Thyroid gland (tissue), 4 donors: ENCODE data around the gene AGTPBP1. TPM values are rescaled to one million over a fixed set of nuclear protein-coding genes. Genes with fewer than 3 reads are reported as not detected.

ENCODE experiments used
- DNase-seq, 2 donors: peaks; one replicate each; pipeline ENCODE4 v3.0.0-alpha.2; 2019
- H3K27ac ChIP-seq, 3 donors: fragments of 200-600 bp; sonication (generic); 1 replicate in 2 of 3; 2 replicates in 1 of 3; pipeline ENCODE4 v1.5.1; 2016 to 2019; ENCODE audit warnings: mild to moderate bottlenecking in 1 of 3, moderate library complexity in 1 of 3
- H3K27me3 ChIP-seq: fragments of 200-600 bp; sonication (generic); one replicate; pipeline ENCODE4 v1.5.1; 2019
- H3K36me3 ChIP-seq, 2 donors: fragments of 200-600 bp; sonication (generic); one replicate each; pipeline ENCODE4 v1.5.1; 2016 to 2019
- H3K4me1 ChIP-seq, 2 donors: fragments of 200-600 bp; sonication (generic); one replicate each; pipeline ENCODE4 v1.5.1; 2017 to 2019
- H3K4me3 ChIP-seq, 3 donors: fragments of 200-600 bp; sonication (generic); replicated peaks in 1 of 3; 1 replicate in 2 of 3; 2 replicates in 1 of 3; pipeline ENCODE4 v1.5.1; 2016; ENCODE audit warnings: mild to moderate bottlenecking in 1 of 3
- H3K9me3 ChIP-seq: fragments of 200-600 bp; sonication (generic); one replicate; pipeline ENCODE4 v1.5.1; 2017
- POLR2A ChIP-seq, 2 donors: fragments of 450-650 bp; IDR thresholded peaks; one replicate each; pipeline ENCODE4 v1.6.1; 2017; ENCODE audit warnings: antibody characterized with exemption in 2 of 2, mild to moderate bottlenecking in 2 of 2, moderate library complexity in 1 of 2
- WGBS, 2 donors: methylation state at CpG; one replicate each; pipeline ENCODE4 v1.1.5; 2017; 5-methylcytosine and 5-hydroxymethylcytosine counted together
- intact Hi-C: fragments of 100-400 bp; cut with DNase I; formaldehyde crosslinking; loops from one replicate; pipeline ENCODE4 v1.15.1; 2023
- total RNA-seq, 4 donors: library from RNA; depleted of rRNA; stranded (reverse); fragments of >200 nt; gene quantifications; one replicate each; pipeline ENCODE4 v1.2.3, GENCODE V29; 2016
- TF ChIP-seq, protein P1 (sequence below), 6 experiments: fragments of 200-600 bp in 3 of 6; fragments of 450-650 bp in 3 of 6; sonication (generic) in 3 of 6; IDR thresholded peaks; one replicate each; pipeline ENCODE4 v1.5.1; 2016 to 2019; ENCODE audit warnings: antibody characterized with exemption in 6 of 6, mild to moderate bottlenecking in 2 of 6, inconsistent platforms in 1 of 6, moderate library complexity in 1 of 6

Gene AGTPBP1
- total RNA-seq, 4 donors from 2014 or later = 18.2 to 23.3 (median 22.0) TPM

DNA sequence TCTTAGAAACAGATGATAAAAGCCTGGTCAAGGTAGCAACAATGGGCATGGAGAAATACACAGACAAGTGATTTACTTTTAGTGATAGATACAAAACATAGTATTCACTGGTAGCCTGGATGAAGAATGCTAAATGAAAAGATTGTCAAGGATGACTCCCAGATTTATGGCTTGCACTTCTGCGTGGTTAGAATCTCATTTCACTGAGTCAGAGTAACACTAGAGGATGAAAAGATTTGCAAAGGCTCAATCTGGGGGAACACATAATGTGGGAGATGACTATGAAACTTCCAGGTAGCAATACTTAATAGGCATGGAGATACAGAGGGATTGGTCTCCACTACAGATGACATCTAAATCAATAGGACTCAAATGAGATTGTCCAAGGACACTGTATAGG lies 38.4 kb downstream of the AGTPBP1 start:
- no peaks in the 10 kb centered on the region for H3K4me1 ChIP-seq
- H3K27ac ChIP-seq = no peak overlapping the region
- H3K4me3 ChIP-seq = no peak overlapping the region
- 94 to 100% methylated on average over 1 of the region's 1 CpG for WGBS, 2 donors
- H3K36me3 ChIP-seq = no peaks in the 10 kb centered on the region
- H3K27me3 ChIP-seq = no peaks in the 10 kb centered on the region
- intact Hi-C loops = no loop called here
- no peaks in the 10 kb centered on the region for H3K9me3 ChIP-seq
- no peak for DNase-seq
- TF ChIP-seq, protein P1, sequence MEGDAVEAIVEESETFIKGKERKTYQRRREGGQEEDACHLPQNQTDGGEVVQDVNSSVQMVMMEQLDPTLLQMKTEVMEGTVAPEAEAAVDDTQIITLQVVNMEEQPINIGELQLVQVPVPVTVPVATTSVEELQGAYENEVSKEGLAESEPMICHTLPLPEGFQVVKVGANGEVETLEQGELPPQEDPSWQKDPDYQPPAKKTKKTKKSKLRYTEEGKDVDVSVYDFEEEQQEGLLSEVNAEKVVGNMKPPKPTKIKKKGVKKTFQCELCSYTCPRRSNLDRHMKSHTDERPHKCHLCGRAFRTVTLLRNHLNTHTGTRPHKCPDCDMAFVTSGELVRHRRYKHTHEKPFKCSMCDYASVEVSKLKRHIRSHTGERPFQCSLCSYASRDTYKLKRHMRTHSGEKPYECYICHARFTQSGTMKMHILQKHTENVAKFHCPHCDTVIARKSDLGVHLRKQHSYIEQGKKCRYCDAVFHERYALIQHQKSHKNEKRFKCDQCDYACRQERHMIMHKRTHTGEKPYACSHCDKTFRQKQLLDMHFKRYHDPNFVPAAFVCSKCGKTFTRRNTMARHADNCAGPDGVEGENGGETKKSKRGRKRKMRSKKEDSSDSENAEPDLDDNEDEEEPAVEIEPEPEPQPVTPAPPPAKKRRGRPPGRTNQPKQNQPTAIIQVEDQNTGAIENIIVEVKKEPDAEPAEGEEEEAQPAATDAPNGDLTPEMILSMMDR (IDR thresholded peaks at IDR 0.05) = no peak
- TF ChIP-seq POLR2A (IDR thresholded peaks at IDR 0.05) = no peak

DNA sequence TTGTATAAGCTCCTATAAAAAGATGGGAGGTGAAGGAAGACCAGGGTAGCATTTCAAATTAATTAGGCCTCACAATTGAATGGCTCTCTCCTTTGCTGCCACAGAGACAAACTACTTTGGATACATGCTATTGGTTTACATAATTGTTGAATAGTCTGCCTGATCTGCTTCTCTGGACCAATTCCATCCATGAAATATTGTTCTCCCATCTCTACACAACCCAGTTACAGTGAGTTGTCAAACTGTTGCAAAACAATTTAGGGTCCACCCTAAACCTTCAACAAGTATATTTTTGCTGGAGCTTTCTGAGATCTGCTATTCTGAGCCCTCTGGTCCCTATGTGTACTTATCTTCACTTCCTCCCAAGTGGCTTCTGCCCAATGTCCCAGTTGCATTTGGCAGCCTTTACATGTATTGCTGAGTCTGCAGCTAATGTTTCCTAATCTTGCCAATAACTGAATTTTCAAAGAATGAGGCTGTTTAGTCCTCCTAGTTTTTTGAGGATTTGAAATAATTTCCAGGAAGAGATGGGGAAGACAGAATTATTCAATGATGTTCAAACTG lies 38.9 kb downstream of the AGTPBP1 start:
- Histone ChIP-seq H3K9me3 (no peaks in the 10 kb centered on the region), H3K27ac (no peak overlapping the region), H3K4me1 (no peaks in the 10 kb centered on the region), H3K27me3 (no peaks in the 10 kb centered on the region), H3K36me3 (no peaks in the 10 kb centered on the region), H3K4me3 (no peak overlapping the region)
- no peak for TF ChIP-seq POLR2A (IDR thresholded peaks at IDR 0.05)
- TF ChIP-seq, protein P1 (IDR thresholded peaks at IDR 0.05) = no peak
- intact Hi-C loops = no loop called here
- no peak for DNase-seq

- TF ChIP-seq, protein P1 (IDR thresholded peaks at IDR 0.05) = no peak
- no peak for TF ChIP-seq POLR2A (IDR thresholded peaks at IDR 0.05)
- no peaks in the 10 kb centered on the region for H3K9me3 ChIP-seq
- H3K4me3 ChIP-seq = no peak overlapping the region
- no peak for DNase-seq
- intact Hi-C loops = no loop called here
- H3K36me3 ChIP-seq = no peaks in the 10 kb centered on the region
- no peaks in the 10 kb centered on the region for H3K27me3 ChIP-seq
- H3K4me1 ChIP-seq = no peaks in the 10 kb centered on the region
- no peak overlapping the region for H3K27ac ChIP-seq
These were observed 39.6 kb downstream of the AGTPBP1 start for GRCh38 chr9:85702191-85702590.

DNA sequence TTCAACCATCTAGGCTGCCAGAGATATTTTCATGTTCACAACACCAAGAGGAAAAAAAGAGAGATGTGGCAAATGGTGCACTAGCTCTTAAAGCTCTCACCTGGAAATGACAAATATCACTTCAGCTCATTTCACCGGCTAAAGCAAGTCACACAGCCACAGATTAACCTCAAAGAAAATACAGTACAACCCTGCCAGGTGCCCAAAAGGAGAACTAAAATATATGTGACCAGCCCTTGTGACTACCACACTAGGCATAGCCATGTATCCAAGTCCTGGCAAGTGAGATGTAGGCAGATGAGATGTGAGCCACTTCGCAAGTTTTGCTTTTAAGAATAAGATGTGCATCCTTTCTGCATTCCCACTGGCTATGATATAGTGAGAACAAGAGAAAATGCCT lies 41.4 kb downstream of the AGTPBP1 start:
- Histone ChIP-seq H3K9me3 (no peaks in the 10 kb centered on the region), H3K4me1 (no peaks in the 10 kb centered on the region), H3K27me3 (no peaks in the 10 kb centered on the region), H3K27ac (no peak overlapping the region), H3K4me3 (no peak overlapping the region), H3K36me3 (no peaks in the 10 kb centered on the region)
- intact Hi-C loops = no loop called here
- no peak for TF ChIP-seq POLR2A (IDR thresholded peaks at IDR 0.05)
- TF ChIP-seq, protein P1 (IDR thresholded peaks at IDR 0.05) = no peak
- DNase-seq = no peak
- WGBS, 2 donors = 88 to 94% methylated on average over 2 of the region's 2 CpGs

DNA sequence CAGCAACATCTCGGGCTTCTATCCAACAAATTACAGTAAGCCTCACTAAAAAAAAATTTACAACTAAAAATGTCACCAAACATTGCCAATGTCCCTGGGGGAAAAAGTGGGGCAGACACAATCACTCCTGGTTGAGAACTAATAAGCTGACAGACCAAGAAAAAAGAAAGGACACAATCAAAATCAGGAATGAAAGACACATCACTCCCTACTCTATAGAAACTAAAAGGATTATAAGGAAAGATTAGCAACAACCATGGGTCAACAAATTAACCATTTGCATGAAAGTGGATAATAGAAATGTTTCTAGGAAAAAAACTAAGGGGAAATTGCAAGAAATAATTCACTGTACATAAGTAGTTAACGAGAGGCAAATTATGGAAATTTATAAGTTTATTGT lies 53.4 kb downstream of the AGTPBP1 start:
- no peaks in the 10 kb centered on the region for H3K9me3 ChIP-seq
- TF ChIP-seq, protein P1 (IDR thresholded peaks at IDR 0.05) = no peak
- TF ChIP-seq POLR2A (IDR thresholded peaks at IDR 0.05) = no peak
- no peaks in the 10 kb centered on the region for H3K36me3 ChIP-seq
- no peak for DNase-seq
- WGBS, 2 donors = 90 to 97% methylated on average over 2 of the region's 2 CpGs
- H3K4me1 ChIP-seq = no peaks in the 10 kb centered on the region
- H3K4me3 ChIP-seq = no peak overlapping the region
- H3K27ac ChIP-seq = no peak overlapping the region
- H3K27me3 ChIP-seq = no peaks in the 10 kb centered on the region
- intact Hi-C loops = no loop called here
